ENCODE measurements around the gene APMAP.
"Not testable (repeated sequence)": the region's sequence is repeated elsewhere in the genome, so short reads cannot be mapped to it uniquely, and the experiment has no call there.

APMAP gene

DNA sequence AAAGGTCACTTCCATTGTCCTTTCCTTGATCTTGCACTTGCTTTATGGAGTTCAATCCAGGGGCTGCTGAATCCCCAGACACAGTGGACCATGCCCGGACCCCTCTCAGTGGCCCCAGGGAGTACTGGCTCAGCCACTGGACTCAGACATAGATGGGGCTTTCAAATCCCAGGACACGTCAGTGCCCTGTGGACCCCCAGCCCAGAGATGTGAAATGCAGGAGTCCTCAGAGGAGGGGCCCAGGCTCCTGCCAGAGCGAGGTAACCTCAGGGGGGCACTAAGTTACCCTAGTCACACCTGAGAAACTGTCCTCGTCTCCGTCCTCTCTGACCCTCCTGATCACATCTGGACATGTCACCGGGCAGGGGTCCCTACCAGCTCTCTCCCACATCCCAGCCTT is 18.7 kb upstream of the APMAP start:
- Histone ChIP-seq H3K27me3 (ENCODE audit: control insufficient read depth, insufficient read depth, low read length) (no peaks in the 10 kb centered on the region), H3K4me1 (ENCODE audit: control insufficient read depth, insufficient read depth, low read length) (no peaks in the 10 kb centered on the region), H3K9me3 (ENCODE audit: control insufficient read depth, low read length) (no peaks in the 10 kb centered on the region), H3K9ac (ENCODE audit: low read length) (no peak overlapping the region), H3K4me3 (ENCODE audit: low read length) (no peak overlapping the region), H3K36me3 (ENCODE audit: control insufficient read depth, insufficient read depth, low read length) (peaks cover 23% of the 10 kb centered on the region)

- Histone ChIP-seq H3K4me1 (ENCODE audit: control insufficient read depth, insufficient read depth, low read length) (peaks cover 4% of the 10 kb centered on the region), H3K9me3 (ENCODE audit: control insufficient read depth, low read length) (no peaks in the 10 kb centered on the region), H3K27me3 (ENCODE audit: control insufficient read depth, insufficient read depth, low read length) (no peaks in the 10 kb centered on the region), H3K4me3 (ENCODE audit: low read length) (no peak overlapping the region), H3K36me3 (ENCODE audit: control insufficient read depth, insufficient read depth, low read length) (peaks cover 23% of the 10 kb centered on the region), H3K9ac (ENCODE audit: low read length) (no peak overlapping the region)
Measured at GRCh38 chr20:25009218-25010145, 16.9 kb upstream of the APMAP start.

GRCh38 chr20:25008388-25009217 is 16.1 kb upstream of the APMAP start:
- Histone ChIP-seq H3K4me1 (ENCODE audit: control insufficient read depth, insufficient read depth, low read length) (peaks cover 4% of the 10 kb centered on the region), H3K9ac (ENCODE audit: low read length) (no peak overlapping the region), H3K4me3 (ENCODE audit: low read length) (no peak overlapping the region), H3K27me3 (ENCODE audit: control insufficient read depth, insufficient read depth, low read length) (no peaks in the 10 kb centered on the region), H3K9me3 (ENCODE audit: control insufficient read depth, low read length) (no peaks in the 10 kb centered on the region), H3K36me3 (ENCODE audit: control insufficient read depth, insufficient read depth, low read length) (peaks cover 23% of the 10 kb centered on the region)

GRCh38 chr20:25007491-25008305 is 15.1 kb upstream of the APMAP start:
- Histone ChIP-seq H3K4me3 (ENCODE audit: low read length) (no peak overlapping the region), H3K9ac (ENCODE audit: low read length) (no peak overlapping the region), H3K36me3 (ENCODE audit: control insufficient read depth, insufficient read depth, low read length) (peaks cover 23% of the 10 kb centered on the region), H3K9me3 (ENCODE audit: control insufficient read depth, low read length) (no peaks in the 10 kb centered on the region), H3K27me3 (ENCODE audit: control insufficient read depth, insufficient read depth, low read length) (no peaks in the 10 kb centered on the region), H3K4me1 (ENCODE audit: control insufficient read depth, insufficient read depth, low read length) (peaks cover 4% of the 10 kb centered on the region)

DNA sequence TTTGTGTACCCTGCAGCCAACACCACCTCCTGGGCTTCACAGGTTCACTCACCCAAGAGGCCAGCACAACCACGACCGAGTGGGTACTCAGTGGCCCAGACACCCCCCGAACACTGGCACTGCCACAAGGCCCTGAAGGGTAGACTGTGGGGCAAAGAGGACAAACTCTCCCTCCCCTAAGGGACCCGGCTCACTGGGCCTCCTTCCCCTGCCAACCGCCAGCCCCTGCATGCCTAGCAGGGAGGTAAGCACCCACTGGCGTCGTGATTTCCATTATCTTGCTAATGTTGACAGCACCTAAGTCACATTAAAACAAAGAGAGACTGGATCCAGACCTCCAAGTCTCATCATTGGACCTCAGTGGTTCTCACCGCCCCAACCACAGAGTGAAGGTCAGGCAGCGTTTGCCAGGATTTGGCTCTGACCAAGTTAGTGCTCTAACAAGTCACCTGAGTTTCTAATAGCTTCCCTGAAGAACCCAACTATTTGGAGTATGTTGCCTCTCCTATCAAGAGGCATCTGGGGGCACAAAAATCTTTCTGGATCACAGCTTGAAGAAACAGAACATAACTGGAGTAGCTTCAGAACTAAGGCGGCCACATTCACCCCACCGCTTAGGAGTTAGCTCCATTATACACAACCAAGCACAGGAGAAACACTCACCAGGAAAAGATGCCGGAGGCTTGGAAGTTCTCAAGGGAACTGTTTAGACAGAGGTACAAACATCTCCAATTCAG is 14.0 kb upstream of the APMAP start:
- peaks cover 4% of the 10 kb centered on the region for H3K4me1 ChIP-seq (ENCODE audit: control insufficient read depth, insufficient read depth, low read length)
- H3K27me3 ChIP-seq (ENCODE audit: control insufficient read depth, insufficient read depth, low read length) = no peaks in the 10 kb centered on the region
- peaks cover 13% of the 10 kb centered on the region for H3K36me3 ChIP-seq (ENCODE audit: control insufficient read depth, insufficient read depth, low read length)
- no peaks in the 10 kb centered on the region for H3K9me3 ChIP-seq (ENCODE audit: control insufficient read depth, low read length)
- H3K9ac ChIP-seq (ENCODE audit: low read length) = no peak overlapping the region
- no peak overlapping the region for H3K4me3 ChIP-seq (ENCODE audit: low read length)

GRCh38 chr20:25005661-25006060 is 13.1 kb upstream of the APMAP start:
- peaks cover 5% of the 10 kb centered on the region for H3K4me1 ChIP-seq (ENCODE audit: control insufficient read depth, insufficient read depth, low read length)
- H3K36me3 ChIP-seq (ENCODE audit: control insufficient read depth, insufficient read depth, low read length) = peaks cover 12% of the 10 kb centered on the region
- H3K9ac ChIP-seq (ENCODE audit: low read length) = no peak overlapping the region
- no peaks in the 10 kb centered on the region for H3K27me3 ChIP-seq (ENCODE audit: control insufficient read depth, insufficient read depth, low read length)
- no peaks in the 10 kb centered on the region for H3K9me3 ChIP-seq (ENCODE audit: control insufficient read depth, low read length)
- no peak overlapping the region for H3K4me3 ChIP-seq (ENCODE audit: low read length)

- Histone ChIP-seq H3K36me3 (ENCODE audit: control insufficient read depth, insufficient read depth, low read length) (peaks cover 12% of the 10 kb centered on the region), H3K9ac (ENCODE audit: low read length) (no peak overlapping the region), H3K4me1 (ENCODE audit: control insufficient read depth, insufficient read depth, low read length) (peaks cover 10% of the 10 kb centered on the region)
Measured at GRCh38 chr20:25005220-25005619, 12.7 kb upstream of the APMAP start.

DNA sequence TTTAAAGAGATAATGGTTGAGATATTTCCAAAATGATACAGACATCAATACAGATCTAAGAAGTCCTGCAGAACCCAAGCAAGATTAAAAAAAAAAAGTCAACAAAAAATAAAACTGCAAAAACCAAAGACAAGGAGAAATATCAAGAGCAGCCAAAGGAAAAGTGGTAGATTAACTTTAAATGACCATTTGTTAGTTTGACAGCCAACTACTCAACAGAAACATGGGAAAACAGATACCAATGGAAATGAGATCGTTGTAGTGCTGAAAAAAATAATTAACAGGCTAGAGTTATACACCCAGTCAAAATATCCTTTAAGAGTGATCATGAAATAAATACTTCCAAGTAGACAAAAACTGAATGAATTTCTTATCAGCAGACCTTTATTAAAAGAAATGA is 10.5 kb upstream of the APMAP start:
- Histone ChIP-seq H3K9me3 (ENCODE audit: control insufficient read depth, low read length) (no peaks in the 10 kb centered on the region), H3K36me3 (ENCODE audit: control insufficient read depth, insufficient read depth, low read length) (peaks cover 7% of the 10 kb centered on the region), H3K4me1 (ENCODE audit: control insufficient read depth, insufficient read depth, low read length) (peaks cover 27% of the 10 kb centered on the region), H3K27me3 (ENCODE audit: control insufficient read depth, insufficient read depth, low read length) (no peaks in the 10 kb centered on the region), H3K4me3 (ENCODE audit: low read length) (no peak overlapping the region), H3K9ac (ENCODE audit: low read length) (no peak overlapping the region)

More at GRCh38 chr20:25005220-25005619, 12.7 kb upstream of the APMAP start:
- Histone ChIP-seq H3K27me3 (ENCODE audit: control insufficient read depth, insufficient read depth, low read length) (no peaks in the 10 kb centered on the region), H3K9me3 (ENCODE audit: control insufficient read depth, low read length) (no peaks in the 10 kb centered on the region), H3K4me3 (ENCODE audit: low read length) (no peak overlapping the region)

- not testable (repeated sequence) for H3K9me3 ChIP-seq (ENCODE audit: control insufficient read depth, low read length); H3K27me3 ChIP-seq (ENCODE audit: control insufficient read depth, insufficient read depth, low read length); H3K9ac ChIP-seq (ENCODE audit: low read length); H3K4me3 ChIP-seq (ENCODE audit: low read length); H3K36me3 ChIP-seq (ENCODE audit: control insufficient read depth, insufficient read depth, low read length)
- peaks cover 27% of the 10 kb centered on the region for H3K4me1 ChIP-seq (ENCODE audit: control insufficient read depth, insufficient read depth, low read length)
Measured at GRCh38 chr20:25001323-25001722, 8.8 kb upstream of the APMAP start.

GRCh38 chr20:25000268-25000801 is 7.8 kb upstream of the APMAP start:
- H3K9me3 ChIP-seq (ENCODE audit: control insufficient read depth, low read length) = no peaks in the 10 kb centered on the region
- peaks cover 23% of the 10 kb centered on the region for H3K4me1 ChIP-seq (ENCODE audit: control insufficient read depth, insufficient read depth, low read length)
- H3K36me3 ChIP-seq (ENCODE audit: control insufficient read depth, insufficient read depth, low read length) = no peaks in the 10 kb centered on the region
- no peak overlapping the region for H3K4me3 ChIP-seq (ENCODE audit: low read length)
- no peaks in the 10 kb centered on the region for H3K27me3 ChIP-seq (ENCODE audit: control insufficient read depth, insufficient read depth, low read length)
- no peak overlapping the region for H3K9ac ChIP-seq (ENCODE audit: low read length)

DNA sequence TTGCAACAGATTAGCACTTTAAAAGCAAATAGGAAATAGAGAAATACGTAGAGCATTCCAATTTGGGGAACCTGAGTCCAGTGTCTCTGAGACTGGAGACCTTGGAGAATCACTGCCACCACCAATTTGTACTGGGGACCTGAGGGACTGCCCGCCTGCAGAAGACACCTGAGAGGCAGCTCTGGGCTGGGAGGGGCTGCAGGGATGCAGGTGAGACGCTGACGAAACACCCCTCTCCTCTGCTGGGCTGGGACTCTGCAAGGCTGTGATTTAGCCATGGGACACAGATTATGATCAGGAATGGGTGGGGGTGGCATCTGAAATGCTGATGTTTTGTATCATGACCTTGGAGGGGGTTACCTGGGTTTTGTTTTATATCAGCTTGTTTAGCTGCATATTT is 7.0 kb upstream of the APMAP start:
- no peaks in the 10 kb centered on the region for H3K27me3 ChIP-seq (ENCODE audit: control insufficient read depth, insufficient read depth, low read length)

More for the DNA sequence above, 7.0 kb upstream of the APMAP start:
- Histone ChIP-seq H3K9me3 (ENCODE audit: control insufficient read depth, low read length) (no peaks in the 10 kb centered on the region), H3K4me1 (ENCODE audit: control insufficient read depth, insufficient read depth, low read length) (peaks cover 31% of the 10 kb centered on the region), H3K36me3 (ENCODE audit: control insufficient read depth, insufficient read depth, low read length) (no peaks in the 10 kb centered on the region), H3K4me3 (ENCODE audit: low read length) (no peak overlapping the region), H3K9ac (ENCODE audit: low read length) (peak overlapping the region; percentile 17)
